SK-N-SH (cell line): Measurements from ENCODE around the gene TPP2. TPM values are rescaled to one million over a fixed set of nuclear protein-coding genes. Genes with fewer than 3 reads are reported as not detected.

Experiments
- CTCF ChIA-PET: fragments of 300-600, 350-600 bp; formaldehyde crosslinking; extraction: SDS; loops from one replicate; lab custom pipeline; 2021; lab: Yijun Ruan, JAX
- POLR2A ChIA-PET: fragments of 350-600 bp; sonication (Branson Sonifier 250); formaldehyde crosslinking; extraction: SDS; loops from one replicate; lab custom pipeline; 2020; ENCODE audit warnings: antibody characterized with exemption, inconsistent platforms; lab: Yijun Ruan, JAX
- DNase-seq: peaks from one replicate; pipeline ENCODE4 v3.0.0; 2012
- H2AFZ ChIP-seq: fragments of 200-600 bp; sonication (generic); 2 replicates; pipeline ENCODE4 v1.8.1; 2016; ENCODE audit warnings: antibody characterized with exemption, mild to moderate bottlenecking, low read depth
- H3F3A ChIP-seq: fragments of 200-600 bp; sonication (generic); replicated peaks from 2 replicates; pipeline ENCODE3; 2016; ENCODE audit warnings: antibody characterized with exemption, mild to moderate bottlenecking; ENCODE audit not compliant: insufficient read depth
- H3K27ac ChIP-seq, 2 experiments: fragments of 200-500 bp in 1 of 2; fragments of 200-600 bp in 1 of 2; sonication (Bioruptor generic) in 1 of 2; sonication (generic), shearing (Covaris generic) in 1 of 2; 2 replicates each; pipeline versions ENCODE4 v1.5.1 to v1.6.1; 2014 to 2016; ENCODE audit warnings: low read depth in 2 of 2, inconsistent platforms in 1 of 2, low read length in 1 of 2, mild to moderate bottlenecking in 1 of 2, mixed read lengths in 1 of 2
- H3K27me3 ChIP-seq: fragments of 200-600 bp; sonication (generic), shearing (Covaris generic); 2 replicates; pipeline ENCODE4 v1.6.1; 2016; ENCODE audit warnings: mixed run types; ENCODE audit not compliant: insufficient read depth
- H3K36me3 ChIP-seq, 2 experiments: fragments of 200-500 bp in 1 of 2; fragments of 200-600 bp in 1 of 2; sonication (Bioruptor generic) in 1 of 2; sonication (generic) in 1 of 2; replicated peaks in 1 of 2; 2 replicates each; pipeline versions ENCODE3 to v1.5.1; 2014 to 2016; ENCODE audit warnings: low read length in 1 of 2, mild to moderate bottlenecking in 1 of 2; ENCODE audit not compliant: insufficient read depth in 2 of 2, control insufficient read depth in 1 of 2
- H3K4me1 ChIP-seq, 2 experiments: fragments of 200-500 bp in 1 of 2; fragments of 200-600 bp in 1 of 2; sonication (Bioruptor generic) in 1 of 2; sonication (generic), shearing (Covaris generic) in 1 of 2; 2 replicates each; pipeline versions ENCODE4 v1.5.1 to v1.6.1; 2014 to 2016; ENCODE audit warnings: low read depth in 1 of 2, low read length in 1 of 2, mixed run types in 1 of 2; ENCODE audit not compliant: insufficient read depth in 2 of 2, control insufficient read depth in 1 of 2
- H3K4me2 ChIP-seq: fragments of 200-600 bp; sonication (generic), shearing (Covaris generic); 2 replicates; pipeline ENCODE4 v1.6.1; 2017; ENCODE audit warnings: mixed run types
- H3K4me3 ChIP-seq, 2 experiments: fragments of 200-500 bp in 1 of 2; fragments of 200-600 bp in 1 of 2; sonication (Bioruptor generic) in 1 of 2; sonication (generic), shearing (Covaris generic) in 1 of 2; 2 replicates each; pipeline versions ENCODE4 v1.5.1 to v1.8.1; 2014 to 2016; ENCODE audit warnings: low read depth in 2 of 2, inconsistent platforms in 1 of 2, low read length in 1 of 2, mild to moderate bottlenecking in 1 of 2, mixed read lengths in 1 of 2, moderate library complexity in 1 of 2
- H3K79me2 ChIP-seq: fragments of 200-600 bp; sonication (generic); 2 replicates; pipeline ENCODE4 v1.8.1; 2017; ENCODE audit warnings: mild to moderate bottlenecking; ENCODE audit not compliant: insufficient read depth
- H3K9ac ChIP-seq: fragments of 200-600 bp; sonication (generic); 2 replicates; pipeline ENCODE4 v1.6.1; 2017; ENCODE audit warnings: mixed run types
- H3K9me2 ChIP-seq: fragments of 200-600 bp; sonication (generic); 2 replicates; pipeline ENCODE4 v1.6.1; 2017; ENCODE audit warnings: mixed run types
- H3K9me3 ChIP-seq: fragments of 200-600 bp; sonication (generic); 2 replicates; pipeline ENCODE4 v1.6.1; 2017; ENCODE audit warnings: mixed run types, mild to moderate bottlenecking, moderate library complexity
- H4K20me1 ChIP-seq: fragments of 200-600 bp; sonication (generic); 2 replicates; pipeline ENCODE4 v1.6.1; 2017; ENCODE audit warnings: mild to moderate bottlenecking, mixed run types; ENCODE audit not compliant: insufficient read depth
- CHD2 ChIP-seq: fragments of 150-350 bp; IDR thresholded peaks from 2 replicates; pipeline ENCODE4 v1.6.1; 2018; ENCODE audit warnings: low read length; ENCODE audit not compliant: partially characterized antibody
- CTCF ChIP-seq: fragments of 200-600 bp; sonication (generic); IDR thresholded peaks from 2 replicates; pipeline ENCODE4 v1.6.1; 2017; ENCODE audit warnings: antibody characterized with exemption, mild to moderate bottlenecking, moderate library complexity
- EZH2phosphoT487 ChIP-seq: fragments of 200-600 bp; sonication (generic); IDR thresholded peaks from 2 replicates; pipeline ENCODE4 v1.6.1; 2017; ENCODE audit warnings: low read depth, mixed run types, mild to moderate bottlenecking, antibody characterized with exemption, moderate library complexity, borderline replicate concordance
- FOXM1 ChIP-seq: IDR thresholded peaks from 2 replicates; pipeline ENCODE4 v1.4.0; 2012; ENCODE audit warnings: low read depth, mild to moderate bottlenecking
- JUND ChIP-seq: IDR thresholded peaks from 2 replicates; pipeline ENCODE4 v1.4.0; 2012
- MAX ChIP-seq: IDR thresholded peaks from 2 replicates; pipeline ENCODE4 v1.4.0; 2012; ENCODE audit warnings: low read depth
- NFIC ChIP-seq: IDR thresholded peaks from 2 replicates; pipeline ENCODE4 v1.4.0; 2012; ENCODE audit warnings: borderline replicate concordance
- NRF1 ChIP-seq: IDR thresholded peaks from 2 replicates; pipeline ENCODE4 v1.6.1; 2012; ENCODE audit warnings: low read depth, mild to moderate bottlenecking, low read length
- PBX3 ChIP-seq: IDR thresholded peaks from 2 replicates; pipeline ENCODE4; 2012
- RCOR1 ChIP-seq: fragments of 150-350 bp; IDR thresholded peaks from 2 replicates; pipeline ENCODE4 v1.6.1; 2017; ENCODE audit warnings: antibody characterized with exemption, low read length
- SIN3A ChIP-seq: IDR thresholded peaks from 2 replicates; pipeline ENCODE4 v1.6.1; 2012; ENCODE audit warnings: low read depth, mild to moderate bottlenecking, low read length, moderate library complexity, borderline replicate concordance
- SMC3 ChIP-seq: IDR thresholded peaks from 2 replicates; pipeline ENCODE4 v1.6.1; 2012; ENCODE audit warnings: low read depth, low read length, improper control_type of control experiment
- ZBTB33 ChIP-seq: IDR thresholded peaks from 2 replicates; pipeline ENCODE4 v1.4.0; 2012; ENCODE audit warnings: low read depth, borderline replicate concordance
- WGBS: methylation state at CpG from one replicate; pipeline ENCODE4 v1.1.6; 2017; ENCODE audit warnings: low lambda C conversion rate; 5-methylcytosine and 5-hydroxymethylcytosine counted together
- polyA plus RNA-seq, 3 experiments: library from polyadenylated mRNA; depleted of rRNA; stranded (reverse); fragments of >200 nt; gene quantifications; 2 replicates each; pipeline ENCODE4 v1.2.3, GENCODE V29; 2012

Gene TPP2
- polyA plus RNA-seq, 1 of the 3 experiments (the other 2 are of a cell fraction), result 8.3 TPM

GRCh38 chr13:102609696-102610095 is 12.9 kb downstream of the TPP2 start:
- no peak overlapping the region for H2AFZ ChIP-seq
- H3K9ac ChIP-seq, result no peak overlapping the region
- H3F3A ChIP-seq, result no peaks in the 10 kb centered on the region
- TF ChIP-seq CTCF (no peak), FOXM1 (no peak)
- H3K4me1 ChIP-seq, result no peaks in the 10 kb centered on the region
- CTCF ChIA-PET, result interaction anchor here (1.3 to 1.9 kb wide), 2 partner anchors 14 to 115 kb away, joined by 3 to 5 read pairs; no protein-coding TSS in a partner anchor
- no peaks in the 10 kb centered on the region for H4K20me1 ChIP-seq
- no peak for DNase-seq
- no peak overlapping the region for H3K4me2 ChIP-seq
- 96% methylated on average over 4 of the region's 4 CpGs for WGBS
- H3K9me3 ChIP-seq, result no peaks in the 10 kb centered on the region
- H3K4me3 ChIP-seq, result no peak overlapping the region
- POLR2A ChIA-PET, result no interaction called here
- H3K27me3 ChIP-seq, result no peaks in the 10 kb centered on the region
- no peaks in the 10 kb centered on the region for H3K9me2 ChIP-seq
- peaks cover 59% of the 10 kb centered on the region for H3K79me2 ChIP-seq
- H3K27ac ChIP-seq, result no peak overlapping the region
- H3K36me3 ChIP-seq, result peaks cover 42 to 51% of the 10 kb centered on the region in 2 experiments

- CTCF ChIA-PET, result interaction anchor here (0.6 to 1.4 kb wide), 3 partner anchors 12 to 114 kb away, joined by 3 to 6 read pairs (median 3); no protein-coding TSS in a partner anchor
- Histone ChIP-seq H3K79me2 (peaks cover 55% of the 10 kb centered on the region), H3K4me1 (no peaks in the 10 kb centered on the region), H3K4me3 (no peak overlapping the region), H3F3A (no peaks in the 10 kb centered on the region), H4K20me1 (no peaks in the 10 kb centered on the region), H3K9me2 (no peaks in the 10 kb centered on the region), H3K27me3 (no peaks in the 10 kb centered on the region), H3K36me3 (peaks cover 35 to 49% of the 10 kb centered on the region in 2 experiments), H3K4me2 (no peak overlapping the region), H3K9me3 (no peaks in the 10 kb centered on the region), H2AFZ (no peak overlapping the region), H3K9ac (no peak overlapping the region), H3K27ac (no peak overlapping the region)
- DNase-seq, result no peak
- no peak for TF ChIP-seq NRF1
- no peak for TF ChIP-seq CHD2
- TF ChIP-seq SMC3, result no peak
- TF ChIP-seq SIN3A, result no peak
- TF ChIP-seq NFIC, result no peak
- TF ChIP-seq CTCF, result no peak
- no peak for TF ChIP-seq PBX3
- no peak for TF ChIP-seq MAX
- TF ChIP-seq JUND, result no peak
- TF ChIP-seq EZH2phosphoT487, result no peak
- TF ChIP-seq RCOR1, result no peak
- no peak for TF ChIP-seq ZBTB33
- POLR2A ChIA-PET, result no interaction called here
- 96% methylated on average over 9 of the region's 9 CpGs for WGBS
Observed at GRCh38 chr13:102610296-102610895, 13.6 kb downstream of the TPP2 start.
